Measurements from ENCODE around the gene RIN3.

DNA sequence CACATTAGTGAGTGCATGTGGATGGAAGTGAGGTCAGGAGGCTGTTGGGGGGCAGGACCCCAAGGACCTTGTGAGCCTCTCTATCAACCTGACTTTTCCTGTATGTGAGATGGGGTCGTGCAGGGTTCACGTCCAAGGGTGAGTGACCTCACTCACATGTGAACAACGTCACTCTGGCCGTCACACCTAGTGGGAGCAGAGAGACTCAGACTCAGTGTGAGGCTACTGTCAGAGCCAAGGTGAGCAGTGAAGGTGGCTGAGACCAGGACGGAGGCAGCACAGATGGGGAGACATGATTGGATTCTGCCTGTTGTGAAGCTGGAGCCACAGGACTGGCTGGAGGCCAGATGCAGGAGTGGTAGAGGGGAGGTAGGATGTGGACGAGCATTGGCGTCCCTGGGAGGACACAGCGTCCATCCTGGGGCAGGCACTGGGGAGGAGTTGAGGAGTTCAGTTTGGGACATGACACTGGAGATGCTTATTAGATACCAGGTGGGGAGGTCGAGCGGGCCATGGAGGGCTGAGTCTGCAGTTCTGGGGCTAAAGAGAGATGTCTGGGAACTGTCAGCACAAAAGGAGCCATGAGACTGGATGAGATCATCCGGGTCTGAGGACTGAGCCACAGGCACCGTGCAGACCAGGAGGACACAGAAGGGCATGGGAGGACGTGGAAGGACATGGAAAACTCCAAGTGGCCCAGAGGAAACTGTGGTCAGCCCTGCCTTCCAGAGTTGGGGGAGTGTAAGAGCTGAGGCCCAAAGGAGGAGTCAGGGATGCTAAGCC is 142.0 kb downstream of the RIN3 start:
- TF ChIP-seq, protein P1, sequence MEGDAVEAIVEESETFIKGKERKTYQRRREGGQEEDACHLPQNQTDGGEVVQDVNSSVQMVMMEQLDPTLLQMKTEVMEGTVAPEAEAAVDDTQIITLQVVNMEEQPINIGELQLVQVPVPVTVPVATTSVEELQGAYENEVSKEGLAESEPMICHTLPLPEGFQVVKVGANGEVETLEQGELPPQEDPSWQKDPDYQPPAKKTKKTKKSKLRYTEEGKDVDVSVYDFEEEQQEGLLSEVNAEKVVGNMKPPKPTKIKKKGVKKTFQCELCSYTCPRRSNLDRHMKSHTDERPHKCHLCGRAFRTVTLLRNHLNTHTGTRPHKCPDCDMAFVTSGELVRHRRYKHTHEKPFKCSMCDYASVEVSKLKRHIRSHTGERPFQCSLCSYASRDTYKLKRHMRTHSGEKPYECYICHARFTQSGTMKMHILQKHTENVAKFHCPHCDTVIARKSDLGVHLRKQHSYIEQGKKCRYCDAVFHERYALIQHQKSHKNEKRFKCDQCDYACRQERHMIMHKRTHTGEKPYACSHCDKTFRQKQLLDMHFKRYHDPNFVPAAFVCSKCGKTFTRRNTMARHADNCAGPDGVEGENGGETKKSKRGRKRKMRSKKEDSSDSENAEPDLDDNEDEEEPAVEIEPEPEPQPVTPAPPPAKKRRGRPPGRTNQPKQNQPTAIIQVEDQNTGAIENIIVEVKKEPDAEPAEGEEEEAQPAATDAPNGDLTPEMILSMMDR (IDR thresholded peaks at IDR 0.05): no peak
- TF ChIP-seq POLR2A (IDR thresholded peaks at IDR 0.05): no peak
- no peak for TF ChIP-seq POLR2AphosphoS5 (IDR thresholded peaks at IDR 0.05)

All from gastroesophageal sphincter (tissue), 3 donors.